ENCODE data around the gene KCNS1. TPM values are rescaled to one million over a fixed set of nuclear protein-coding genes. Genes with fewer than 3 reads are reported as not detected.

KCNS1 gene
- total and polyA plus RNA-seq, 4 donors: 4.0 to 7.9 (median 6.7) TPM

DNA sequence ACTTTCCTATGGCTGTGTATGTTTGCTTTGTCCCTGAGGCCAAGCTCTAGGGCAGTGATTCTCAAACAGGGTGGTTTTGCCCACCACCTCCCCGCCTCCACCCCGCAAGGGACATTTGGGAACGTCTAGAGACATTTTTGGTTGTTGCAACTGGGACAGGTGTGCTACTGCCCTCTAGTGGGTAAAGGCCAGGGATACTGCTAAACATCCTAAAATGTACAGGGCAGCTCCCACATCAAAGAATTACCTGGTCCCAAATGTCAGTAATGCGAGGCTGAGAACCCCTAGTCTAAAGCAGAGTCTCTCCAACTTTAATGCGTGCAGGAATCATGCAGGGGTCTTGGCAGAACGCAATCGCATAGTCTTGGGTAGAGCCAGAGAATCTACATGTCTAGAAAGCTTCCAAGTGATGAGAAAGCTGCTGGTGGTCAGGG, 5.1 kb downstream of the KCNS1 start:
- Histone ChIP-seq H3K27ac (ENCODE audit: low read depth, low read length) (no peak overlapping the region), H3K4me3 (ENCODE audit: low read depth, low read length) (no peak overlapping the region), H3K27me3 (ENCODE audit: control insufficient read depth, insufficient read depth, low read length) (peaks cover 33% of the 10 kb centered on the region), H3K36me3 (ENCODE audit: control insufficient read depth, insufficient read depth, low read length) (peaks cover 3% of the 10 kb centered on the region), H3K9me3 (ENCODE audit: control insufficient read depth, insufficient read depth, low read length) (no peaks in the 10 kb centered on the region), H3K4me1 (ENCODE audit: control insufficient read depth, insufficient read depth, low read length) (peaks cover 25% of the 10 kb centered on the region)
- 13% methylated on average over 4 of the region's 7 CpGs for WGBS (ENCODE audit: insufficient coverage)
- peak in 5 of 6 donors; percentile 36 to 82 (median 52) for DNase-seq (ENCODE audit: low read depth in 4 of 6, low spot score in 6 of 6)

DNA sequence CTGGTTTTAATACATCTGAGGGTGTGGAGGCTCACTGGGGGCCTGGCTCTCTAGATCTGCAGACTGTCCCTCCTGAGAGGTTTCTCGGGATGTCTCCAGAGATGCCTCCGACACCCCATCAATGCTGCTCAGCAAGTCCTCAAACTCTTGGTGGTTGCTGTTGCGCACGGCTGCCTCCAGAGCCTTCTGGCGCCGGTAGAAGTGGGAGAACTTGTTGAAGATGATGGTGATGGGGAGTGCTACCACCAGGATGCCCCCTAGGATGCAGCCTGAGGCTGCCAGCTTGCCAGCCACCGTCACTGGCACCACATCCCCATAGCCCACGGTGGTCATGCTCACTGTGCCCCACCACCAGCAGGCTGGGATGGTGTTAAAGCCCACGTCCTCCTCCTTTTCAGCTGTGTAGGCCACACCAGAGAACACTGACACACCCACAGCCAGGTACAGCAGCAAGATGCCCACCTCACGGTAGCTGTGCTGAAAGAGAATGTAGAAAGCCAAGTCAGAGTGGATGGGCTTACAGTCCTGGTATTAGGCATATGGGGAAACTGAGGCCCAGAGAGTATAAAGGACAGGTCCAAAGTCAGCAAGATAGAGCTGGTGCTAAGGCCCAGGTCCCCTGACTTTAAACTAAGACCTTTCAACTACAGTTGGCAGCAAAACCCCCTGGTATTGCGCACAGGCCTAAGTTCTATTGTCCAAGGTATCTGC, 5.9 kb downstream of the KCNS1 start:
- H3K27me3 ChIP-seq (ENCODE audit: control insufficient read depth, insufficient read depth, low read length): peaks cover 25% of the 10 kb centered on the region

GRCh38 chr20:45094201-45094600, 6.7 kb downstream of the KCNS1 start:
- Histone ChIP-seq H3K27me3 (ENCODE audit: control insufficient read depth, insufficient read depth, low read length) (peaks cover 17% of the 10 kb centered on the region), H3K9me3 (ENCODE audit: control insufficient read depth, insufficient read depth, low read length) (no peaks in the 10 kb centered on the region), H3K36me3 (ENCODE audit: control insufficient read depth, insufficient read depth, low read length) (peaks cover 3% of the 10 kb centered on the region), H3K4me3 (ENCODE audit: low read depth, low read length) (no peak overlapping the region), H3K27ac (ENCODE audit: low read depth, low read length) (no peak overlapping the region), H3K4me1 (ENCODE audit: control insufficient read depth, insufficient read depth, low read length) (peaks cover 21% of the 10 kb centered on the region)
- WGBS (ENCODE audit: insufficient coverage): 100% methylated on average over 1 of the region's 2 CpGs
- DNase-seq (ENCODE audit: low read depth in 4 of 6, low spot score in 6 of 6): no peak

More for the DNA sequence above, 5.9 kb downstream of the KCNS1 start:
- WGBS (ENCODE audit: insufficient coverage): 92% methylated on average over 9 of the region's 11 CpGs
- DNase-seq (ENCODE audit: low read depth in 4 of 6, low spot score in 6 of 6): no peak
- H3K4me1 ChIP-seq (ENCODE audit: control insufficient read depth, insufficient read depth, low read length): peaks cover 21% of the 10 kb centered on the region
- no peak overlapping the region for H3K4me3 ChIP-seq (ENCODE audit: low read depth, low read length)
- no peaks in the 10 kb centered on the region for H3K9me3 ChIP-seq (ENCODE audit: control insufficient read depth, insufficient read depth, low read length)
- H3K36me3 ChIP-seq (ENCODE audit: control insufficient read depth, insufficient read depth, low read length): peaks cover 3% of the 10 kb centered on the region
- no peak overlapping the region for H3K27ac ChIP-seq (ENCODE audit: low read depth, low read length)

GRCh38 chr20:45092898-45093297, 8.0 kb downstream of the KCNS1 start:
- Histone ChIP-seq H3K4me3 (ENCODE audit: low read depth, low read length) (no peak overlapping the region), H3K9me3 (ENCODE audit: control insufficient read depth, insufficient read depth, low read length) (no peaks in the 10 kb centered on the region), H3K27me3 (ENCODE audit: control insufficient read depth, insufficient read depth, low read length) (peaks cover 5% of the 10 kb centered on the region), H3K27ac (ENCODE audit: low read depth, low read length) (no peak overlapping the region), H3K36me3 (ENCODE audit: control insufficient read depth, insufficient read depth, low read length) (no peaks in the 10 kb centered on the region), H3K4me1 (ENCODE audit: control insufficient read depth, insufficient read depth, low read length) (peaks cover 18% of the 10 kb centered on the region)
- DNase-seq (ENCODE audit: low read depth in 4 of 6, low spot score in 6 of 6): no peak
- 80% methylated on average over 2 of the region's 7 CpGs for WGBS (ENCODE audit: insufficient coverage)

DNA sequence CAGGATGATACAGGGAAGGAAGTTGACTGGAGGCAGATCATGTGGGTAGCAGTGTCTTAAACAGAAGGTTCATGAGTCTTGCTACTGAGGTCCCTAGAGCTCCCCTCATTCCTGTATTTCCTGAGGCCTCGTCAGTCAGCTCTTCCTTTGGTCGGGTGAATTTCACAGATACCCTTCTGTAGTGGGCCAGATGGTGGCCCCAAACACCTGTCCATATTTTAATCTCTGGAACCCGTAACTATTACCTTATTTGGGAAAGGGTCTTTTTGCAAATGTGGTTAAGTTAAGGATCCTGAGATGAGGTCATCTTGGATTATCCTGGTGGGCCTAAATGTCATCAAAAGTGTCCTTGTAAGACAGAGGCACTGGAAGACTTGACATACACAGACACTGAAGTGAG, 9.6 kb downstream of the KCNS1 start:
- DNase-seq (ENCODE audit: low read depth in 4 of 6, low spot score in 6 of 6): no peak

GRCh38 chr20:45090481-45090880, 10.4 kb downstream of the KCNS1 start:
- no peaks in the 10 kb centered on the region for H3K27me3 ChIP-seq (ENCODE audit: control insufficient read depth, insufficient read depth, low read length)

More for the DNA sequence above, 9.6 kb downstream of the KCNS1 start:
- Histone ChIP-seq H3K27me3 (ENCODE audit: control insufficient read depth, insufficient read depth, low read length) (no peaks in the 10 kb centered on the region), H3K4me1 (ENCODE audit: control insufficient read depth, insufficient read depth, low read length) (peaks cover 9% of the 10 kb centered on the region), H3K27ac (ENCODE audit: low read depth, low read length) (no peak overlapping the region), H3K36me3 (ENCODE audit: control insufficient read depth, insufficient read depth, low read length) (no peaks in the 10 kb centered on the region), H3K4me3 (ENCODE audit: low read depth, low read length) (no peak overlapping the region), H3K9me3 (ENCODE audit: control insufficient read depth, insufficient read depth, low read length) (no peaks in the 10 kb centered on the region)
- 100% methylated on average over 1 of the region's 3 CpGs for WGBS (ENCODE audit: insufficient coverage)

GRCh38 chr20:45088247-45088646, 12.7 kb downstream of the KCNS1 start:
- Histone ChIP-seq H3K9me3 (ENCODE audit: control insufficient read depth, insufficient read depth, low read length) (no peaks in the 10 kb centered on the region), H3K4me3 (ENCODE audit: low read depth, low read length) (no peak overlapping the region), H3K27me3 (ENCODE audit: control insufficient read depth, insufficient read depth, low read length) (no peaks in the 10 kb centered on the region), H3K4me1 (ENCODE audit: control insufficient read depth, insufficient read depth, low read length) (no peaks in the 10 kb centered on the region), H3K27ac (ENCODE audit: low read depth, low read length) (no peak overlapping the region), H3K36me3 (ENCODE audit: control insufficient read depth, insufficient read depth, low read length) (no peaks in the 10 kb centered on the region)
- WGBS (ENCODE audit: insufficient coverage): 45% methylated on average over 1 of the region's 7 CpGs
- DNase-seq (ENCODE audit: low read depth in 4 of 6, low spot score in 6 of 6): no peak

More at GRCh38 chr20:45090481-45090880, 10.4 kb downstream of the KCNS1 start:
- Histone ChIP-seq H3K4me1 (ENCODE audit: control insufficient read depth, insufficient read depth, low read length) (peaks cover 4% of the 10 kb centered on the region), H3K4me3 (ENCODE audit: low read depth, low read length) (no peak overlapping the region), H3K27ac (ENCODE audit: low read depth, low read length) (no peak overlapping the region), H3K36me3 (ENCODE audit: control insufficient read depth, insufficient read depth, low read length) (no peaks in the 10 kb centered on the region), H3K9me3 (ENCODE audit: control insufficient read depth, insufficient read depth, low read length) (no peaks in the 10 kb centered on the region)
- 93% methylated on average over 3 of the region's 3 CpGs for WGBS (ENCODE audit: insufficient coverage)
- DNase-seq (ENCODE audit: low read depth in 4 of 6, low spot score in 6 of 6): no peak

DNA sequence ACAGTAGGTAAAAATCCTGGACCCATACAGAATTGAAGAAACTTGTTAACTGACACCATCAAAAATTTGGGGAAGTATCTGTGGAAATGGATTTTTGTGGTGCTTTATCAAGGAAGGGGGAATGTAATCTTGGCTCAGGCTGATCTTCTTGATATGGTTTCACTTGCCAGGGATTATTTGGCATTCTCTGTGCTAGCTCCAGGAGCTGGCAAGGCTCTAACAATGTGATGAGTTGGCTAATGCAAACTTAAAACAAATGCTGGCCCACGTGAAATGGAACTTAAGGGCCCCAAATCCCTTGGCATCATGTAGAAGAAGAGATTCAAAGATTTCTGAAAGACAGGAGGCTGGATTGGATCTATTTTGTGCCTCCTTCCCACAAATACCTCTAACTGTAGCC, 13.1 kb downstream of the KCNS1 start:
- no peak overlapping the region for H3K27ac ChIP-seq (ENCODE audit: low read depth, low read length)
- H3K4me1 ChIP-seq (ENCODE audit: control insufficient read depth, insufficient read depth, low read length): no peaks in the 10 kb centered on the region
- H3K4me3 ChIP-seq (ENCODE audit: low read depth, low read length): no peak overlapping the region
- no peaks in the 10 kb centered on the region for H3K36me3 ChIP-seq (ENCODE audit: control insufficient read depth, insufficient read depth, low read length)
- H3K27me3 ChIP-seq (ENCODE audit: control insufficient read depth, insufficient read depth, low read length): no peaks in the 10 kb centered on the region
- no CpG with 5 or more reads among the region's 1 CpG for WGBS (ENCODE audit: insufficient coverage)
- no peaks in the 10 kb centered on the region for H3K9me3 ChIP-seq (ENCODE audit: control insufficient read depth, insufficient read depth, low read length)
- peak in 1 of 6 donors; percentile 57 for DNase-seq (ENCODE audit: low read depth in 4 of 6, low spot score in 6 of 6)

DNA sequence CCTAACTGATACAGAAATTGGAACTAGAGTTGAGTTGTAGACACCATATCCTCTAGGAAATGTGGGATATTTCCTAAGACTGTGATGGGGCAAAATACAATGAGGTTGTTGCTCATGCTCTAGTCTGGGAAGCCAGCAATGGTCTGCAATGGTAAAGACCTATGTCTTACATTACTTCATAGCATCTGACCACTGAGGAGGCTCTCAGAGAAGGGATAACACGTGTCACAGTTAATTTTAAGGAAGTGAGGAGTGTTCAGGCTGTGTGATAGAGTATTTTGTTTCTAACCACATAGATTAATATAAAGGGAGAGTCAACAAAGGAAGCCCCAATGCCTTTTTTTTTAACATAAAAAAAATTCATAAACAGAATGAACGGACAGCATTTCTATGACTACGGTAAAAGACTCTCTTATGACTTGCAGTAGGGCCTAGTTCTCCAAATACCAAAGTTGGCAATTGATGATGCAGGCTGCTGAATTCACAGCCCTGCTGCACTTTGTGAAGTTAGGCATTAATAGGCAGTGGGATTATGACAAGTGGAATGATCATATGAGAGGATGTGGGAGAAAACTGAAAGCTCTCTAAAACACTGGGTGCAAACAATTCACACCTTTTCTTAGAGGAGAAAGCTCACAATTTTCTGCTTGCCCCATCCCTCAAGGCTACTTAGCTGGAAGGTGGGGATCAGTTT, 13.7 kb downstream of the KCNS1 start:
- no peak for DNase-seq (ENCODE audit: low read depth in 4 of 6, low spot score in 6 of 6)
- Histone ChIP-seq H3K27ac (ENCODE audit: low read depth, low read length) (no peak overlapping the region), H3K36me3 (ENCODE audit: control insufficient read depth, insufficient read depth, low read length) (no peaks in the 10 kb centered on the region), H3K4me3 (ENCODE audit: low read depth, low read length) (no peak overlapping the region), H3K27me3 (ENCODE audit: control insufficient read depth, insufficient read depth, low read length) (no peaks in the 10 kb centered on the region), H3K9me3 (ENCODE audit: control insufficient read depth, insufficient read depth, low read length) (no peaks in the 10 kb centered on the region), H3K4me1 (ENCODE audit: control insufficient read depth, insufficient read depth, low read length) (no peaks in the 10 kb centered on the region)
- WGBS (ENCODE audit: insufficient coverage): no CpG with 5 or more reads among the region's 3 CpGs

DNA sequence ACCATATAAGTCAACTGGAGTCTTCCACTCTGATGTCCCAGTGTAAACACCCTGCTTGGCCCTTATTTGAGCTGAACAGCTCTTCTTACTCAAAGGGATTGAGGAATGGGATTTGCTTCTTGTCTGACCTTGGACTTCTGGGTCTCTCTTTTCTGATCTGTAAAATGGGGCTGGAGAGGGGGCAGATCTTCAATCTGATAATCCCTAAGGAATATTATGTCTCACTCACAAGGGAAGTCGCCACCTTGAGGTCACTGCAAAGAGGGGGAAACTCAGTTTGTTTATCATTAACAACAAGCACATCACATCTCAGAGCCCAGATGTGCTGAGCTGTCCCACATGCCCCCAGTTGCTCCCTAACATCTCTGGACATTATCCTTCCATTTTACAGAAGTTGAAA, 15.1 kb downstream of the KCNS1 start:
- Histone ChIP-seq H3K9me3 (ENCODE audit: control insufficient read depth, insufficient read depth, low read length) (no peaks in the 10 kb centered on the region), H3K4me3 (ENCODE audit: low read depth, low read length) (no peak overlapping the region), H3K4me1 (ENCODE audit: control insufficient read depth, insufficient read depth, low read length) (no peaks in the 10 kb centered on the region), H3K27me3 (ENCODE audit: control insufficient read depth, insufficient read depth, low read length) (no peaks in the 10 kb centered on the region), H3K36me3 (ENCODE audit: control insufficient read depth, insufficient read depth, low read length) (no peaks in the 10 kb centered on the region), H3K27ac (ENCODE audit: low read depth, low read length) (no peak overlapping the region)
- no peak for DNase-seq (ENCODE audit: low read depth in 4 of 6, low spot score in 6 of 6)
- 67% methylated on average over 1 of the region's 1 CpG for WGBS (ENCODE audit: insufficient coverage)

All from spinal cord (tissue), 10 donors.